Inferior parietal cortex (tissue), 1 donor: ENCODE data around the gene ADRM1.

Source experiments
- DNase-seq: peaks from one replicate; pipeline ENCODE4 v3.0.0-alpha.2; 2016; ENCODE audit errors: extremely low spot score

The ADRM1 gene, protein sequence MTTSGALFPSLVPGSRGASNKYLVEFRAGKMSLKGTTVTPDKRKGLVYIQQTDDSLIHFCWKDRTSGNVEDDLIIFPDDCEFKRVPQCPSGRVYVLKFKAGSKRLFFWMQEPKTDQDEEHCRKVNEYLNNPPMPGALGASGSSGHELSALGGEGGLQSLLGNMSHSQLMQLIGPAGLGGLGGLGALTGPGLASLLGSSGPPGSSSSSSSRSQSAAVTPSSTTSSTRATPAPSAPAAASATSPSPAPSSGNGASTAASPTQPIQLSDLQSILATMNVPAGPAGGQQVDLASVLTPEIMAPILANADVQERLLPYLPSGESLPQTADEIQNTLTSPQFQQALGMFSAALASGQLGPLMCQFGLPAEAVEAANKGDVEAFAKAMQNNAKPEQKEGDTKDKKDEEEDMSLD

DNA sequence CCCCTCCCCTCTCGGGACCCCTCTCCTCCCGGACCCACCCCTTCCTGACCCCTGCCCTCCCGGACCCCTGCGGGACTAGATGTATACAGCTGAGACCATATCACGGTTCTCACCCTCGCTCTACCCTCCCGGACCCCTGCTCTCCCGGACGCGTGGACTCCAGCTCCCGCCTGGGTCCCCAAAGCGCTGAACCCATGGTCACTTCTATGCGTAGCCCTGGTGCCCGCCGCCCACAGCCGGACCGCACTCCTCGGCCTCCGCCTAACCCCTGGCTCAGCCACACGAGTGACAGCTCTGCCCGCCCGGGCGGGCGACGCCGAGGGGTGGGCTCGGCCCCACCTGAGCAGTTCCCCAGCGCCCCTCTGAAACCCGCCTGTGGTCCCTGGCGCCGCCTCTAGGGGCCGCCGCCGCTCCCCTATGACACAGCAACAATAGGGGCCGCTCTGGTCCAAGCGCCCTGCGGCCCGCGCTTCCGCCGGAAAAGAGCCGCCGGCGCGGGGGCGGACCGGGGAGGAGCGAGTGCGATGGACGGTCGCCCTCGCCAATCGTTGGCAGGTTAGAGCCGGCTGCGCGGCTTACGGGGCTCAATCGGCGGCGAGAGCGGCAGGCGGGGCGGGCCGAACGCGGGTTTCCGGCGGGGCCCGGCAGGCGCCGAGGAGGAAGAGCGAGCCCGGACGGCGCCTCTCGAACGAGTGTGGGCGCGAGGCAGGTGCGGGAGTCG is at the start of gene ADRM1:
TSS of gene ADRM1 (plus strand) at position 657 of the 721 bp plus-strand sequence. CDS start 572 bp downstream, outside the sequence.
- peak; percentile 98 for DNase-seq

DNA sequence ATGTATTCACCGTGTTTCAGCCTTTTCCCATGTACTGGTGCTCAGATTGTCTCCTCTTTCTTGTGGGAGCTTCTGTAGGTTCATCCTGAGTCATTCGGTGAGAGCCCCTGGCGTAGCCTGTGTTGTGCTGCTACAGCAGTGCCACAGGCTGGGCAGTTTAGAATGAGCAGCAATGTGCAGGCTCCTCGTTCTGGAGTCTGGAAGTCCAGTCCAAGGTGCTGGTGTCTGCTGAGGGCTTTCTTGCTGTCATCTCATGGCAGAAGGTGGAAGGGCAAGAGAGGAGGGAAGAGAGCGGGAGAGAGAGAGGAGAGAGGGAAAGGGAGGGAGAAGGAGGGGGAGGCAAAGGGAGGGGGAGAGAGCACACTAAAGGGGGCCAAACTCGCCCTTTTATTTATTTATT is 49.4 kb upstream of the ADRM1 start:
- no peak for DNase-seq

DNA sequence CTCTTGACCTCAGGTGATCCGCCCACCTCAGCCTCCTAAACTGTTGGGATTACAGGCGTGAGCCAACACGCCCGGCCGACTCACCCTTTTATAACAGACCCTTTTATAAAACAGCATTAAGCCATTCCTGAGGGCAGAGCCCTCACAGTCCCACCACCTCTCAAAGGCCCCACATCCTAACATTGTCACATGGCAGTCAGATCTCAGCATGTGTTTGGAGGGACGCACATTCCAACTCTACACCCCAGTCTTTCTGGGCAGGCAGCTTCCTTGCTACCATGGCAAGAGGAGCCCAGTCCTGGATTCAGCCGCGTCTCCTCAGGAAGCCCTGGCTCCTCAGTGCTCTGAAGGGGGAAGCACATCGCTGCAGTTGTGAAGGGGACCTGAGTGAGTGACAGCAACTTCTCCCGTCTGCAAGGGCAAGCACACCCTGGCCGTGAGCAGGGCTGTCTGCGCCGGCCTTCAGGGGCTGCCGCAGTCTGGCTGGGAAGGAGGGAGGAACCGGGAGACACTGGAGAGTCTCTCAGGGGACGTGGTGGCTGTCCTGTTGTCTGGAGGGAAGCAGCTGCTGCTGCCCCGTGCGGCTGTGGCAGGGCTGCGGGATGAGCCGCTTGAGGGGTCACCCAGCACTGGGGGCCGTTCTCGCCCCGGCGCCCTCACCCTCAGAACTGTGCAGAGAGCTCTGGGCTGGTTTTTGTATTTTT is 48.6 kb upstream of the ADRM1 start:
- DNase-seq = no peak

DNA sequence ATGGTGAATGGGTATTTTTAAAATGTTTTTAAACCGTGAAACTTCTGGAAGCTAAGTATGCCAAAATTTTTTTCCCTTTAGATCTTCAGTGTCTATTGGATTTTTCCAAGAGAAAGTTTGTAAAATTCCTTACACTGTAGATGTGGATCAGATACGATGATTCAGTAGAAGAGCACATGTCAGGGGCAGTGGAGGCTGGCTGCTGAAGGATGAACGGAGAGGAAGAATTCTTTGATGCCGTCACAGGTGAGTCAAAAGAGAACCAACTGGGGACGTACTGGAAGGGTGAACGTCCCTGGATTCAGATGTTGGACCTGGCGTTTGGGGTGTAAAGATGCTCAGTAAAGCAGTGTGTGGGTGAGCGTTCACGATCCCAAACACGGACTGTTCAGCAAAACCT is 46.8 kb upstream of the ADRM1 start:
- no peak for DNase-seq

DNA sequence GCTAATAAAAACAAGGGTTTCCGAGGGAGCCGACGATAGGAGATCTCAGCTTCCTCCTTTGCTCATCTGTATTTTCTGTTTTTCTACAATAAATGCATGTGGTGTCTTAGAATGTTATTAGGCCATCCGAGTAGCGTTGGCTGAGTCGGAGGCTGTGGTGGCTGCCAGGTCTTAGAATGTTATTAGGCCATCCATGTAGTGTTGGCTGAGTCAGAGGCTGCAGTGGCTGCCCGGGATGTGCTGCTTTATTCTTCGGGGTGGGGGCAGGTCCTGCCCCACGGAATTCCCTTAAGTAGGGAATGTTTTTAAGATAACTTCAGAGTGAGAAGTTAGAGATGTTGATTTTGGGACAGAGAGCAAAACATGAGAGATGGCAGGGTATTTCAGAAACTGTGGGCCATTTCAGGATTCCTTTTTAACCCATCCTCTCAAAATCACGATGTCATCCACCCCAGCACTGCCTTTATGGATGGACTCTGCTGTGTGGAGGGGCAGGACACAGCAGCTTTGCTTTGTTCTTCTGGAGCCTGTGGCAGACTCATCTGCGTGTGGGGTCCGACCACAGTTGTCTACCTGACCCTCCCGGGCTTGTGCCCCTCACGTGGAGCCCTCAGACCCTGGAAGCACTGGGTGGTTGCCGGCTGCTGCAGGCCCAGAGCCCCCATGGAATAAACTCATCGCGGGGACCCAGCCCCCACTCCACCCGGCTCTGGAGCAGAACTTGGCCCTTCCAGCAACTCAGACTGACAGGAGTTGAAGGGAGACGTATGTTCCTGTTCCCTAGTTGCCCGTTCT is 44.1 kb upstream of the ADRM1 start:
- DNase-seq = no peak

DNA sequence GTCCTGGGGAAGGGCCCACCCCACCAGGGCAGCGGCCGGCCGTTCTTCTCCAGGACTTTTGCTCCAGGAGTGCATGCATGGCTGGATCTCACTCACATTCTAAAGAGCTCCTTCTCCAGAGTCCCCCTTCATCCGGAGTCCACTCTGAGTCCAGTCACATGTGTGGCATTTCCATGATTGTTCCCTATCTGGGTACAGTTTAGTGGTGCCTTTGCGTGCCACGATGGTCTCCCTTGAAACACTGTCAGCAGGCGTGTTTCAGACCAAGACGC is 43.6 kb upstream of the ADRM1 start:
- DNase-seq = no peak

DNA sequence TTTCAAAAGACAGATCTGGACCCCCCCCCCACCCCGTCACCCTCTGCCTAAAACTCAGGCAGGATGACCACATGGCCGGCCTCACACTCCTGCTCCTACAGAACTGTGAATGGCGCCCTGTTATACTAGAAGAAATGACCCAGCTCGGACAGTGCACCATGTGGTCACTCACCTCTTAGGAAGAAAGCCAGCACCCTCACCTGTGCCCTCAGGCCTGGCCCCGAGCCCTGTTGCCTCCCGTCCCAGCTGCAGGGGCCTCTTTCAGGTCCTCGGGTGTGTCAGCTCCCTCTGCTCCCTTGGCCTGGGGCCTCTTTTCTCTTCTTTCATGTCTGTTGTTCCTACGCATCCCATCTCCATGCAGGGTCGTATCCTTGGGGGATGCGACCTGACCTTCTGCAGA is 40.7 kb upstream of the ADRM1 start:
- DNase-seq = no peak

DNA sequence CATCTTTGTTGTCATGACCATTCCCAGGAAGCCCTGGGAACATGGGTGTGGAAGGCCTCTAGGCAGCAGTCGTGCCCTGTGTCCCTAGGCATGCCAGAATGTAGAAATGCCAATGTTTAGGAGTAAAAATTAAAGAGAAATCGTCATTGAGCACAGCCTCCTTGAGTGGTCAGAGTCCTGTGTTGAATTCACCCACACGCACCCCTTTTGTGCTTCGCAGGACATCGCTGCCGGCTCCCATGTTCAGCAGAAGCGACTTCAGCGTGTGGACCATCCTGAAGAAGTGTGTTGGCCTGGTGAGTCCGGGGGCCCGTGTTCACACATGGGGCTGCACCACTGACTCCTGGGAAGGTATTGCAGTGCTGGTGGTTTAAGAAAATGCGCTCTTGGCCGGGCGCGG is 39.4 kb upstream of the ADRM1 start:
- no peak for DNase-seq

DNA sequence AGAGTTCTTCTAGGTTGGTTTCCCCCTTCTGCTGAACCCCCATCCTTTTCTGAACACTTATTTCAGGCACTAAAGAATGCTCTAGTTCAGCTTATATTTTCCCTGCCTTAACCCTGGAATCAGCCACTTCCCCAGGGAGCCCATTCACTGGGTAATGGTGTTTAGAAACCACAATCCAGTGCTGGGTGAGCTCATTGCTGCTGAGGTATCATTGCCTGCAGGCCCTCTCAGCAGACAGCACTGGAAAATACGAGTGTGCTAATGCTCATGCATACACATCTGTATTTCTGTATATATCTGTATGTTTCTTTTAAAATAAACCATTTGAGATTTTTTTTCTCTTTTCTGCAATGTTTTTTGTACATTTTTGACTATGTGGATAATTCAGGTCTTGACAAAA is 37.4 kb upstream of the ADRM1 start:
- DNase-seq = no peak

DNA sequence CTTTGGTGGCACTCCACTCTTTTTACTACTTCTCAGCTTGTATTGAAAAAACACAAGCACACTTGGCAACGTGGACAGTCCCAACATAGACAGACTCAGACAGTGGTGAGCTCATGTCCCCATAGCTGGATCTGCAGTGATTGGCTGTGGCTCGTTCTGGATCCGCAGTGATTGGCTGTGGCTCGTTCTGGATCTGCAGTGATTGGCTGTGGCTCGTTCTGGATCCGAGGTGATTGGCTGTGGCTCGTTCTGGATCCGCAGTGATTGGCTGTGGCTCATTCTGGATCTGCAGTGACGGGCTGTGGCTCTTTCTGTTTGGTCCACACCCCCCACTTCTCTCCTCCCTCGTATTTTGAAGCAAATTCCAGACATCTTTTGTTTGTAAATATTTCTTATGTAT is 36.5 kb upstream of the ADRM1 start:
- no peak for DNase-seq

DNA sequence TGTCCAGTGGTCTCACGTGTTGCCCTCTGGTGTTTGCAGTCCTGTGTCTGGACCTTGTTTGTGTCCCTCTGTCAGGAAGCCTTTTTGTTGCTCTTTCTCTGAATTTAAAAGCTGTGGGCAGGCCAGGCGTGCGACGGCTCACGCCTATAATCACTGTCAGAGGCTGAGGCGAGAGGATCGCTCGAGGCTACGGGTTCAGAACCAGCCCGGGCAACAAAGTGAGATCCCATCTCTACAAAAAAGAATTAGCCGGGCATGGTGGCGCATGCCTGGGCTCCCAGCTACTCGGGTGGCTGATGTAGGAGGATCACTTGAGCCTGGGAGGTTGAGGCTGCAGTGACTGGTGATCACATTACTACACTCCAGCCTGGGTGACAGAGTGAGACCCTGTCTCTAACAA is 35.9 kb upstream of the ADRM1 start:
- no peak for DNase-seq

DNA sequence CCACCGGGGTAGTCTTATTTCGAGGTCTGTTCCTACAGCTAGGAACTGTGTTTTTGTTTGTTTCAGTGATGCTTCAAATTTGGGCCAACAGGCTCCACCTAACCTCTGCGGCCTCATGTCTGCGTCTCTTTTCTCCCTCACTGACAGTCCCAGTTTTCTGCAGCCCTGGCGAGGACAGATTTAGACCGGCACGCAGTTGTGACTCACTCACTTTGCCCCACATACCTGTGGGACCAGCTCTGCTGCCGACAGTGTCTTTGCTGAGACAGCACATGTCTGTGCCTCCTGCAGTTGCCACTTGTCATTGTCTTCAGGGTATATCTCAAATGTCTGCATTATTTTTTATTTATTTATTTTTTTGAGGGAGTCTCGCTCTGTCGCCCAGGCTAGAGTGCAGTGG is 35.3 kb upstream of the ADRM1 start:
- peak; percentile 18 for DNase-seq

DNA sequence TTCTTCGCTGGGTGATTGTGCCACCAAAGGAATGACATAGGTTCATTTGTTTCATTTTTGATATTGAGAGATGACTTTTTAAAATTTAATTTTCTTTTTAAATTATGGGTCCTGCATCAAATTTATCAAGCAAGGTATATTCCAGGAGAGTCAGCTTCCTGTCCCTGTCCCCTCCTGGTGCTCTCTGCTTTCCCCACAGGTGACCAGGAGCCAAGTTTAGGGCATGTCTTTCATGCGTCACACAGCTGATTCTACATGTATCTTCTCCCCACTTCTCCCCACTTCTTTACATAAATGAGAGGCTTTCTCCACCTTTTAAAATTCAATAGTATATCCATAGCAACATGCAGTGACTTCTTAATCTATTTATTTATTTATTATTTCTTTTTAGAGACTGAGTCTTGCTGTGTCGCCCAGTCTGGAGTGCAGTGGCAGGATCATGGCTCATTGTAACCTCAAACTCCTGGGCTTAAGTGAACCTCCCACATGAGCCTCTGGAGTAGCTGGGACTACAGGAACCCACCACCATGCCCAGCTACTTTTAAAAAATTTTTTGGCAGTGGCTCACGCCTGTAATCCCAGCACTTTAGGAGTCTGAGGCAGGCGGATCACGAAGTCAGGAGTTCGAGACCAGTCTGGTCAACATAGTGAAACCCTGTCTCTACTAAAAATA is 34.4 kb upstream of the ADRM1 start:
- no peak for DNase-seq

DNA sequence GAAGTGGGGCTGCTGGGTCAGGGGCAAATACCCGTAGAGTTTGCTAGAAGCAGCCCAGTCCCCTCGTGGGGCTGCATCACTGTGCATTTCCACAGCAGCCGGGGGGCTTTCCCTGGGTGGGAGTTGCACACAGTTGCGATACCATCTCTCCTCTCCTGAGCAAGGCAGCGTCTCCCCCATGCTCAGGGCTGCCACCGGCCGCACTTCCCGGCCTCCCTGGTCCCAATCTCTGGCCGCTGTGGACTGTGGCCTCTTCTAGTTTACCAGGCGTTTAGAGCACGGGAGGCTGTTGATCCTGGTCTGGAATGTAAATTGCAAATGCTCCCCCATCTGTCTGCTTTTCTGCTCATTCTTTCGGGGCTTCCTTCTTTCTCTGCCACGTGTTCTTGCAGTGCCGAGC is 33.4 kb upstream of the ADRM1 start:
- no peak for DNase-seq

DNA sequence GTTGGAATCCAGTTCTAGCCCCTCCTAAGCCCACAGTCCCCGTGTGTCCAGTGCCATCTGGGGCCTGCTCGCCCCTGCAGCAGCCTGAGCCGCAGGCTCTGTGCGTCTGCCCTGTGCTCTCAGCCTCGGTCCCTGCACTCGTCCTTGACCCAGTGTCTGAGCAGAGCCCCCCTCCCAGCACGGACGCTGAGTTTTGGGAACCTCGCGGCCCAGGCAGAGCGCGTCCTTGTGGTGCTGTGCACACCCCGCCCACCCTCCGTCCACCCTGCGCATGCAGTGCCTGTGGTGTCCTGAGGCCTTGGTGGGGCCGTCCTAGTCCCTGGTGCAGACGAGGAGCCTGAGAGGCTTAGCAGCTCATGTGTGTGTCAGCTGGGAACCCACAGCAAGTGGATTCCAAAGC is 32.9 kb upstream of the ADRM1 start:
- DNase-seq = no peak

DNA sequence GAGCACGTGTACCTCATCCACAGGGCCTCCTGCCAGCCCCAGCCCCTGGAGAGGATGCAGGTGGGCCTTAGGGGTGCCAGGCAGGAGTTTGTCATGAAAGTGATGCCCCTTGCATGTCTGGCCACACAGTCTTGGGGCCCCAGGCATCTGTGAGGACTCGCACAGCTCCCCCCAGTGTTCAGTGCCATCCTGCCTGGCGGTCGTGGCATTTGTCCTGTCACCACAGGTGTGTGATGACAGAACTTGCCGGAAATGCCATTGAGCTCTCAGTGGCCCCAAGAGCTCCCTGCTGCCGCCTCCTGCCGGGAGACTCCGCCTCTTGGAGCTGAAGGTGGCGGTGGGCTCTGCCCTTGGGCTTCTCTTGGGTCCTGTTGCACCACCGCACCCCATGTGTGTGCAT is 30.6 kb upstream of the ADRM1 start:
- DNase-seq = no peak

DNA sequence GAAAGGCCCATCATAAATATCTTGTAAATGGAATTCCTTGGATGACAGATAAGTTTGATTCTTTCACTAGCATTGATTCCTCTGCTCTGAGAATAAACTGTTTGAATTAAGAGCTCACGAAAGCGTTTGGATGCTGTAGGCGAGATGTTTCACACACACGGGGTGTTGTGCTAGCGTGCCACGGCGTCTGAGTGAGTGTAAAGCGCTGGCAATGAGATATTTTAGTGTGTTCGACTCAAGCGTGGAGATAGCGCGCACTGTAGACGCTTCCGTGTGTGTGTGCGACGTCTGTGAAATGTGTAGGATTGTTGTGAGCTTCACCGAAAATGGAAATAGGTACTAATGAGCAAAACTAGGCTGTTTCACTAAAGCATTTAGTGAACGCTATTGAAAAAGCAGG is 29.4 kb upstream of the ADRM1 start:
- DNase-seq = no peak

DNA sequence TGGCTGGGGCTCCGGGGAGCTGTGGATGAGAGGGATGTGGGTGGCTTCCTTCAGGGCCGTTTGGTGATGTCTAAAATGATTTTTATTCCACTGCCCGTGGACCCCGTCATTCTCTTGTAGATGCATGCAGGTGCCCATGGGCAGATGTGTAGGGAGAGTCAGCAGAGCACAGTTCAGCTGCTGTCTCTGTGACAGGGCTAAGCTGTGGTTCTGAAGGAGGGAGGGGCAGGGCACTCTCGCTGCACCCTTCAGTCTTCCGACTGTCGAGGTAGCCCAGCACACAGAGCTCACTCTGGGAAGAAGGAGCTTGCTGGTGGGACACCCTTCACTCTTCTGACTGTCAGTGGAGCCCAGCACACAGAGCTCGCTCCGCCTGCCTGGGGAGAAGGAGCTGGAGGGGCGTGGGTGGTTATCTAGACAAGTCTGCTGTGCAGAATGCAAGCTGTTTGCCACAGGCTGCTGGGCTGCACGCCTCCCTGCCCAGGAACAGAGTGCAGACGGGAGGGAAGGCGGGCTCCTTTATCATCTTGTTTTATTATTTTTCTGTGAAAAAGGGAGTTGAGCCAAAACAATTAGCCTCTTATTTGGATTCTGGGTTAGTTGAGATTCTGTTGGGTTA is 28.4 kb upstream of the ADRM1 start:
- peak; percentile 45 for DNase-seq

DNA sequence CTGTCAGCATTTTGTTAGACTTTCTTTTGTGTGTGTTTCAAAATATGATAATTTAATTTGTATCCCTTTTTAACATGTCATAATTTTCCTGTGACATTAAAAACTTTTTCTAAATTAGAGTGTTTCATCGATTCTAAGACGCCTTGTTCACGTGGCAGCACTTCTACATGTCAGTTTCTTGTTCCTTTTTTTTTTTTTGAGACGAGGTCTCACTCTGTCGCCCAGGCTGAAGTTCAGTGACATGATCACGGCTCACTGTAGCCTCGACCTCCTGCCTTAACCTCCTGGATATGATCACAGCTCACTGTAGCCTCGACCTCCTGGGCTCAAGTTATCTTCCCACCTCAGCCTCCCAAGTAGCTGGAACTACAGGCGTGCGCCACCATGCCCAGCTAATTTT is 27.6 kb upstream of the ADRM1 start:
- DNase-seq = no peak

DNA sequence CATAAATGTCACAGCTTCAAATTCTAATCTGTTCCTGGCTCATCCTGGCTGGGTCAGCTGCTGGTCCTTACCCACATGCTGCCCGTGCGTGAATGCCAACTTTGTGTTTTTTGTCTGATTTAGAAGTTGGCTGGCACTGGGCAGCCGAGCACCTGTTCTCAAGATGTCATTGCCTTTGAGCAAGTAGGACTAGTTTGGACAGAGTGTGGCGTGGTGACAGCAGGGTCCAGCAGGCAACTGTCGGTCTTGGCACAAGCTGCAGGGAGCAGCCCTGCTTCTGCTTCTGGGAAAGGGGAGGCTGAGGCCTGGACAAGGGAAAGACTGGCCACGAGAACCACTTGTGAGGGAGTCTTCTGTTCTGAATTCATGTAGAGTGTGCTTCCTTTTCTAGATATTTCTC is 26.4 kb upstream of the ADRM1 start:
- peak; percentile 6 for DNase-seq

DNA sequence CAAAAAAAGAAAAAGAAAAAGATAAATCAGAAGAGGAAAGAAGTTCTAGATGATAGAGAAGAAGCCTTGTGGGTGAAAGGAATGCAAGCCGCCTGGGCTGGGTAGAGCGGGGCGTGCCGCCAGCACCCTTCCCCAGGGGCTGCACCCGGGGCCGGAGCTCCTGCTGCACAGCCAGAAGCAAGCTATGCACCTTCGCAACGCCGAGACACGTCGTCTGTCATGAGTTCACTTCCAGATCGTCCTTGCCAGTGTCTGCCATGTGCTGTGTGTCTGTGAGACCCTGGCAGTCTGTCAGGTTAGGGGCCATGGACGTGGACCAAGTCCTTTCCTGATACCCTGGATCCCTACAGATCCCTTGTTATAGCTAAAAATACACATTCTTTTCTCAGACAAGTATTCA is 25.5 kb upstream of the ADRM1 start:
- DNase-seq = no peak
